Liver (tissue), 3 donors: ENCODE measurements around the gene ACTN4.

Experiments used
- FOXA1 ChIP-seq: IDR thresholded peaks from 2 replicates; pipeline ENCODE4 v1.6.1; 2016; ENCODE audit warnings: antibody characterized with exemption
- GABPA ChIP-seq, 2 donors: IDR thresholded peaks in 1 of 2; conservative IDR thresholded peaks in 1 of 2; 2 replicates each; pipeline ENCODE4 v1.6.1; 2016; ENCODE audit warnings: antibody characterized with exemption in 2 of 2, mild to moderate bottlenecking in 1 of 2, moderate library complexity in 1 of 2
- JUND ChIP-seq, 2 donors: IDR thresholded peaks; 2 replicates each; pipeline ENCODE4 v1.6.1; 2016; ENCODE audit warnings: antibody characterized with exemption in 2 of 2
- RAD21 ChIP-seq, 2 donors: IDR thresholded peaks; 2 replicates each; pipeline ENCODE4 v1.6.1; 2016; ENCODE audit warnings: antibody characterized with exemption in 2 of 2, mild to moderate bottlenecking in 2 of 2
- SP1 ChIP-seq: IDR thresholded peaks from 2 replicates; pipeline ENCODE4 v1.6.1; 2018; ENCODE audit warnings: antibody characterized with exemption, mild to moderate bottlenecking
- TAF1 ChIP-seq: conservative IDR thresholded peaks from 2 replicates; pipeline ENCODE4 v1.6.1; 2016; ENCODE audit warnings: antibody characterized with exemption, mild to moderate bottlenecking
- TF ChIP-seq, protein P1 (sequence below): fragments of 150-350 bp; IDR thresholded peaks from 2 replicates; pipeline ENCODE4 v1.5.1; 2017; ENCODE audit warnings: improper control_type of control experiment, low read depth, low read length; ENCODE audit not compliant: missing input control
- TF ChIP-seq, protein P2 (sequence below): IDR thresholded peaks from 2 replicates; pipeline ENCODE4 v1.6.1; 2016; ENCODE audit warnings: antibody characterized with exemption
- donor health status: healthy.
- donor health status: healthy.

DNA sequence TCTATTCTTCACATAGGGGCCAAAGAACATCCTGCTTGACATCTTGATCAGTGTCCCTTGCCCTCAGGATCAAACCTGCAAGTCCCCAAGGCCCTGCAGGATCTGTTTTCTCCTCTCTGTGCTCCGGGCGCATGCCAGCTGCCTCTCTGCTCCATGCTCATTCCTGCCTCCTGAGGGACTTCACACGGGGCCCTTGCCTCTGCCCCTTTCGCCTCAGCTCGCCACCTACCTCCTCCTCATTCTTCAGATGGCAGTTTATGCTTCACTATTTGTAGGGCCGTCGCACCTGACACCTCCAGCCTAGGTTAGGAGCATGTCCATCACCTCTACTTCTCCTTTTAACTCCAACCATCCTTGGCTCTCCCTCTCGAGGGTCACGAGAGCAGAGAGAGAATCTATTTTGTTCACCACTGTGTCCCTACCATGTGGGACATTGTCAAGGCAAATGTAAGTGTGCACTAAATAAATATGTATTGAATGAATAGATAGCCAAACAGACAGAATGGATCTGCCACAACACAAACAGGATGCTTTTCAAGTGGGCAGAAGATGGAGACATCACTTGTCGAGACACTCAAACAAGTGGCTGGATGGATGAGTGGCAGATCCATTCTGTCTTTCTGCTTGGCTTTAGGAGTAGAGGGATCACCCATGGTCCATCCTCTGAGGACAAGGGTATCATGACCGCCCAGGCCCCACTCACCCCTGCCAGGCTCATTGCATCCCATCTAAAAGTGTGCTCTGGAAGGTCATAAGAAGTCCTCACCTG lies 29.6 kb downstream of the ACTN4 start:
- TF ChIP-seq, protein P1, sequence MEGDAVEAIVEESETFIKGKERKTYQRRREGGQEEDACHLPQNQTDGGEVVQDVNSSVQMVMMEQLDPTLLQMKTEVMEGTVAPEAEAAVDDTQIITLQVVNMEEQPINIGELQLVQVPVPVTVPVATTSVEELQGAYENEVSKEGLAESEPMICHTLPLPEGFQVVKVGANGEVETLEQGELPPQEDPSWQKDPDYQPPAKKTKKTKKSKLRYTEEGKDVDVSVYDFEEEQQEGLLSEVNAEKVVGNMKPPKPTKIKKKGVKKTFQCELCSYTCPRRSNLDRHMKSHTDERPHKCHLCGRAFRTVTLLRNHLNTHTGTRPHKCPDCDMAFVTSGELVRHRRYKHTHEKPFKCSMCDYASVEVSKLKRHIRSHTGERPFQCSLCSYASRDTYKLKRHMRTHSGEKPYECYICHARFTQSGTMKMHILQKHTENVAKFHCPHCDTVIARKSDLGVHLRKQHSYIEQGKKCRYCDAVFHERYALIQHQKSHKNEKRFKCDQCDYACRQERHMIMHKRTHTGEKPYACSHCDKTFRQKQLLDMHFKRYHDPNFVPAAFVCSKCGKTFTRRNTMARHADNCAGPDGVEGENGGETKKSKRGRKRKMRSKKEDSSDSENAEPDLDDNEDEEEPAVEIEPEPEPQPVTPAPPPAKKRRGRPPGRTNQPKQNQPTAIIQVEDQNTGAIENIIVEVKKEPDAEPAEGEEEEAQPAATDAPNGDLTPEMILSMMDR: no peak
- no peak for TF ChIP-seq RAD21 (IDR thresholded peaks at IDR 0.05)
- TF ChIP-seq JUND (IDR thresholded peaks at IDR 0.05): no peak
- no peak for TF ChIP-seq FOXA1
- TF ChIP-seq TAF1: no peak
- no peak for TF ChIP-seq GABPA (IDR thresholded peaks at IDR 0.05 in 1 of 2, conservative IDR thresholded peaks at IDR 0.05 in 1 of 2)
- TF ChIP-seq, protein P2, sequence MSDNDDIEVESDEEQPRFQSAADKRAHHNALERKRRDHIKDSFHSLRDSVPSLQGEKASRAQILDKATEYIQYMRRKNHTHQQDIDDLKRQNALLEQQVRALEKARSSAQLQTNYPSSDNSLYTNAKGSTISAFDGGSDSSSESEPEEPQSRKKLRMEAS: no peak
- no peak for TF ChIP-seq SP1
